Lower leg skin (tissue), 4 donors: ENCODE data around the gene YWHAH. TPM values are rescaled to one million over a fixed set of nuclear protein-coding genes. Genes with fewer than 3 reads are reported as not detected.
"Not testable (repeated sequence)": the region's sequence is repeated elsewhere in the genome, so short reads cannot be mapped to it uniquely, and the experiment has no call there.

Experiments
- DNase-seq, 2 donors: peaks; one replicate each; pipeline ENCODE4 v3.0.0-alpha.2; 2019; ENCODE audit warnings: low spot score in 2 of 2
- H3K4me3 ChIP-seq: fragments of 200-600 bp; sonication (generic); 2 replicates; pipeline ENCODE4 v1.5.1; 2017; ENCODE audit warnings: mild to moderate bottlenecking, low read depth; ENCODE audit not compliant: poor library complexity, severe bottlenecking
- CTCF ChIP-seq, 3 donors: fragments of 450-650 bp; IDR thresholded peaks; one replicate each; pipeline ENCODE4 v1.5.1; 2016; ENCODE audit warnings: antibody characterized with exemption in 3 of 3, mild to moderate bottlenecking in 3 of 3, moderate library complexity in 2 of 3
- POLR2A ChIP-seq, 2 donors: fragments of 450-650 bp; IDR thresholded peaks; one replicate each; pipeline ENCODE4 v1.6.1; 2016 to 2017; ENCODE audit warnings: antibody characterized with exemption in 2 of 2, mild to moderate bottlenecking in 1 of 2, moderate library complexity in 1 of 2
- WGBS, 2 donors: methylation state at CpG; one replicate each; pipeline ENCODE4 v1.1.5; 2018; 5-methylcytosine and 5-hydroxymethylcytosine counted together
- intact Hi-C: fragments of 100-400 bp; cut with DNase I; formaldehyde crosslinking; loops from one replicate; pipeline ENCODE4 v1.15.0; 2023; ENCODE audit warnings: low total_unique reads
- total RNA-seq, 4 donors: library from RNA; depleted of rRNA; stranded (reverse); fragments of >200 nt; gene quantifications; one replicate each; pipeline ENCODE4 v1.1.0, GENCODE V29; 2016

Gene YWHAH
- total RNA-seq, 4 donors from 2014 or later = 57.8 to 94.0 (median 80.7) TPM

- intact Hi-C loops = loop anchor here (2.0 to 10.0 kb wide), 2 partner anchors 105 to 287 kb away; no protein-coding TSS in a partner anchor
- DNase-seq = no peak
- no peak for TF ChIP-seq CTCF (IDR thresholded peaks at IDR 0.05)
- no peak for TF ChIP-seq POLR2A (IDR thresholded peaks at IDR 0.05)
- 85 to 90% methylated on average over 3 of the region's 3 CpGs for WGBS, 2 donors
- no peak overlapping the region for H3K4me3 ChIP-seq
Measured at GRCh38 chr22:31977939-31978338, 33.6 kb downstream of the YWHAH start.

- 75 to 77% methylated on average over 4 of the region's 4 CpGs for WGBS, 2 donors
- TF ChIP-seq CTCF (IDR thresholded peaks at IDR 0.05) (no peak), POLR2A (IDR thresholded peaks at IDR 0.05) (no peak)
- intact Hi-C loops = no loop called here
- no peak overlapping the region for H3K4me3 ChIP-seq
- peak in 1 of 2 donors; percentile 52 for DNase-seq
Measured at GRCh38 chr22:31980628-31981027, 36.3 kb downstream of the YWHAH start.

GRCh38 chr22:31981976-31982375, 37.6 kb downstream of the YWHAH start:
- intact Hi-C loops, H3K4me3 ChIP-seq: not testable (repeated sequence)
- peak in 1 of 2 donors; percentile 52 for DNase-seq
- 95 to 98% methylated on average over 8 of the region's 8 CpGs for WGBS, 2 donors

- no peak overlapping the region for H3K4me3 ChIP-seq
- peak in 1 of 2 donors; percentile 64 for DNase-seq
- WGBS, 2 donors = 71 to 74% methylated on average over 6 of the region's 6 CpGs
- intact Hi-C loops = no loop called here
- TF ChIP-seq CTCF (IDR thresholded peaks at IDR 0.05) (no peak), POLR2A (IDR thresholded peaks at IDR 0.05) (no peak)
Measured at GRCh38 chr22:31983911-31984656, 39.7 kb downstream of the YWHAH start.

- intact Hi-C loops = no loop called here
- peak in 1 of 2 donors; percentile 40 for DNase-seq
- TF ChIP-seq POLR2A (IDR thresholded peaks at IDR 0.05) = no peak
- TF ChIP-seq CTCF (IDR thresholded peaks at IDR 0.05) = no peak
- WGBS, 2 donors = 76 to 80% methylated on average over 1 of the region's 1 CpG
- H3K4me3 ChIP-seq = no peak overlapping the region
Measured at GRCh38 chr22:31987218-31987617, 42.9 kb downstream of the YWHAH start.

GRCh38 chr22:31991102-31991839, 46.9 kb downstream of the YWHAH start:
- DNase-seq = peak in 1 of 2 donors; percentile 28
- intact Hi-C loops = no loop called here
- H3K4me3 ChIP-seq = no peak overlapping the region
- no peak for TF ChIP-seq CTCF (IDR thresholded peaks at IDR 0.05)
- no peak for TF ChIP-seq POLR2A (IDR thresholded peaks at IDR 0.05)
- 85 to 94% methylated on average over 4 of the region's 4 CpGs for WGBS, 2 donors
